ENCODE data around the gene SHMT2. TPM values are rescaled to one million over a fixed set of nuclear protein-coding genes. Genes with fewer than 3 reads are reported as not detected.

The SHMT2 gene
- total RNA-seq, 1 donor from 2014 or later: 54.0 TPM

GRCh38 chr12:57219205-57219992 is 10.1 kb upstream of the SHMT2 start:
- Histone ChIP-seq H3K4me3 (no peak overlapping the region), H3K27ac (no peak overlapping the region), H3K27me3 (peaks cover 7% of the 10 kb centered on the region), H3K9me3 (no peaks in the 10 kb centered on the region), H3K36me3 (no peaks in the 10 kb centered on the region), H3K4me1 (peaks cover 35% of the 10 kb centered on the region)
- intact Hi-C loops (cut with DNase I): no loop called here
- no peak for TF ChIP-seq POLR2AphosphoS5 (IDR thresholded peaks at IDR 0.05; ENCODE audit: insufficient read depth in 1 of 2, low read depth in 1 of 2)
- no peak for TF ChIP-seq CTCF (IDR thresholded peaks at IDR 0.05)
- TF ChIP-seq POLR2A (IDR thresholded peaks at IDR 0.05): no peak
- no peak for DNase-seq (ENCODE audit: extremely low spot score in 2 of 2)

GRCh38 chr12:57219993-57220754 is 9.3 kb upstream of the SHMT2 start:
- no peak for DNase-seq (ENCODE audit: extremely low spot score in 2 of 2)
- H3K9me3 ChIP-seq: no peaks in the 10 kb centered on the region
- no peak overlapping the region for H3K27ac ChIP-seq
- no peak overlapping the region for H3K4me3 ChIP-seq
- peaks cover 7% of the 10 kb centered on the region for H3K27me3 ChIP-seq
- intact Hi-C loops (cut with DNase I): no loop called here
- no peaks in the 10 kb centered on the region for H3K36me3 ChIP-seq
- peaks cover 36% of the 10 kb centered on the region for H3K4me1 ChIP-seq
- TF ChIP-seq CTCF (IDR thresholded peaks at IDR 0.05) (no peak), POLR2A (IDR thresholded peaks at IDR 0.05) (no peak), POLR2AphosphoS5 (IDR thresholded peaks at IDR 0.05; ENCODE audit: insufficient read depth in 1 of 2, low read depth in 1 of 2) (no peak)

GRCh38 chr12:57220770-57221168 is 8.7 kb upstream of the SHMT2 start:
- Histone ChIP-seq H3K27me3 (peaks cover 7% of the 10 kb centered on the region), H3K36me3 (no peaks in the 10 kb centered on the region), H3K27ac (no peak overlapping the region), H3K4me1 (peaks cover 37% of the 10 kb centered on the region), H3K4me3 (no peak overlapping the region), H3K9me3 (no peaks in the 10 kb centered on the region)
- no peak for DNase-seq (ENCODE audit: extremely low spot score in 2 of 2)
- intact Hi-C loops (cut with DNase I): no loop called here
- TF ChIP-seq POLR2A (IDR thresholded peaks at IDR 0.05) (no peak), POLR2AphosphoS5 (IDR thresholded peaks at IDR 0.05; ENCODE audit: insufficient read depth in 1 of 2, low read depth in 1 of 2) (no peak), CTCF (IDR thresholded peaks at IDR 0.05) (no peak)

- DNase-seq (ENCODE audit: extremely low spot score in 2 of 2): no peak
- peaks cover 7% of the 10 kb centered on the region for H3K27me3 ChIP-seq
Observed at GRCh38 chr12:57221169-57221917, 8.2 kb upstream of the SHMT2 start.

More at GRCh38 chr12:57221169-57221917, 8.2 kb upstream of the SHMT2 start:
- Histone ChIP-seq H3K4me3 (no peak overlapping the region), H3K9me3 (no peaks in the 10 kb centered on the region), H3K27ac (no peak overlapping the region), H3K36me3 (no peaks in the 10 kb centered on the region), H3K4me1 (peaks cover 31% of the 10 kb centered on the region)
- intact Hi-C loops (cut with DNase I): no loop called here
- TF ChIP-seq CTCF (IDR thresholded peaks at IDR 0.05) (no peak), POLR2AphosphoS5 (IDR thresholded peaks at IDR 0.05; ENCODE audit: insufficient read depth in 1 of 2, low read depth in 1 of 2) (no peak), POLR2A (IDR thresholded peaks at IDR 0.05) (no peak)
